Uterus (tissue), 4 donors: ENCODE measurements around the gene ANKRD31. TPM values are rescaled to one million over a fixed set of nuclear protein-coding genes. Genes with fewer than 3 reads are reported as not detected.
"Not testable (repeated sequence)": the region's sequence is repeated elsewhere in the genome, so short reads cannot be mapped to it uniquely, and the experiment has no call there.

Experiments
- DNase-seq, 2 donors: peaks; one replicate each; pipeline ENCODE4 v3.0.0-alpha.2; 2019 to 2020
- H3K27ac ChIP-seq, 2 donors: fragments of 200-600 bp; sonication (generic); 1 replicate in 1 of 2; 2 replicates in 1 of 2; pipeline ENCODE4 v1.5.1; 2016 to 2018
- H3K27me3 ChIP-seq, 2 donors: fragments of 200-600 bp; sonication (generic); one replicate each; pipeline ENCODE4 v1.5.1; 2018 to 2019; ENCODE audit warnings: control low read depth in 1 of 2
- H3K36me3 ChIP-seq, 2 donors: fragments of 200-600 bp; sonication (generic); one replicate each; pipeline ENCODE4 v1.5.1; 2019; ENCODE audit warnings: control low read depth in 1 of 2
- H3K4me1 ChIP-seq, 2 donors: fragments of 200-600 bp; sonication (generic); one replicate each; pipeline ENCODE4 v1.5.1; 2018 to 2019; ENCODE audit warnings: control low read depth in 1 of 2
- H3K4me3 ChIP-seq, 2 donors: fragments of 200-600 bp; sonication (generic); 1 replicate in 1 of 2; 2 replicates in 1 of 2; pipeline ENCODE4 v1.5.1; 2018 to 2019; ENCODE audit warnings: mild to moderate bottlenecking in 1 of 2
- H3K9me3 ChIP-seq, 2 donors: fragments of 200-600 bp; sonication (generic); one replicate each; pipeline ENCODE4 v1.5.1; 2019; ENCODE audit warnings: control low read depth in 1 of 2
- POLR2A ChIP-seq, 2 donors: fragments of 450-650 bp; IDR thresholded peaks; one replicate each; pipeline ENCODE4 v1.6.1; 2016; ENCODE audit warnings: antibody characterized with exemption in 2 of 2, mild to moderate bottlenecking in 1 of 2, moderate library complexity in 1 of 2
- intact Hi-C: fragments of 100-400 bp; cut with DNase I; formaldehyde crosslinking; loops from one replicate; pipeline ENCODE4 v1.15.1; 2023; ENCODE audit warnings: low total_unique reads
- total RNA-seq, 4 donors: library from RNA; depleted of rRNA in 3 of 4; stranded (reverse); fragments of >200 nt in 3 of 4; gene quantifications; one replicate each; pipeline versions ENCODE4 v1.1.0 to v1.2.4, GENCODE V29; 2014 to 2023
- TF ChIP-seq, protein P1 (sequence below), 4 experiments: fragments of 200-600 bp in 2 of 4; fragments of 450-650 bp in 2 of 4; sonication (generic) in 2 of 4; IDR thresholded peaks; one replicate each; pipeline ENCODE4 v1.5.1; 2016 to 2019; ENCODE audit warnings: antibody characterized with exemption in 4 of 4, mild to moderate bottlenecking in 2 of 4, moderate library complexity in 1 of 4
- donor health status: DM: yes; HTN: yes; CAD: no.

Gene ANKRD31
- total RNA-seq, 4 donors from 2014 or later, result 0.67 to 0.69 TPM; not detected in 2

GRCh38 chr5:75225506-75225905 lies 11.2 kb downstream of the ANKRD31 start:
- Histone ChIP-seq H3K27me3 (no peaks in the 10 kb centered on the region), H3K36me3 (no peaks in the 10 kb centered on the region), H3K4me1 (no peaks in the 10 kb centered on the region), H3K27ac (no peak overlapping the region), H3K9me3 (no peaks in the 10 kb centered on the region), H3K4me3 (no peak overlapping the region)
- no peak for TF ChIP-seq POLR2A (IDR thresholded peaks at IDR 0.05)
- TF ChIP-seq, protein P1, sequence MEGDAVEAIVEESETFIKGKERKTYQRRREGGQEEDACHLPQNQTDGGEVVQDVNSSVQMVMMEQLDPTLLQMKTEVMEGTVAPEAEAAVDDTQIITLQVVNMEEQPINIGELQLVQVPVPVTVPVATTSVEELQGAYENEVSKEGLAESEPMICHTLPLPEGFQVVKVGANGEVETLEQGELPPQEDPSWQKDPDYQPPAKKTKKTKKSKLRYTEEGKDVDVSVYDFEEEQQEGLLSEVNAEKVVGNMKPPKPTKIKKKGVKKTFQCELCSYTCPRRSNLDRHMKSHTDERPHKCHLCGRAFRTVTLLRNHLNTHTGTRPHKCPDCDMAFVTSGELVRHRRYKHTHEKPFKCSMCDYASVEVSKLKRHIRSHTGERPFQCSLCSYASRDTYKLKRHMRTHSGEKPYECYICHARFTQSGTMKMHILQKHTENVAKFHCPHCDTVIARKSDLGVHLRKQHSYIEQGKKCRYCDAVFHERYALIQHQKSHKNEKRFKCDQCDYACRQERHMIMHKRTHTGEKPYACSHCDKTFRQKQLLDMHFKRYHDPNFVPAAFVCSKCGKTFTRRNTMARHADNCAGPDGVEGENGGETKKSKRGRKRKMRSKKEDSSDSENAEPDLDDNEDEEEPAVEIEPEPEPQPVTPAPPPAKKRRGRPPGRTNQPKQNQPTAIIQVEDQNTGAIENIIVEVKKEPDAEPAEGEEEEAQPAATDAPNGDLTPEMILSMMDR (IDR thresholded peaks at IDR 0.05), result no peak
- intact Hi-C loops, result no loop called here
- no peak for DNase-seq

GRCh38 chr5:75220787-75221186 lies 15.9 kb downstream of the ANKRD31 start:
- H3K9me3 ChIP-seq, H3K4me1 ChIP-seq, intact Hi-C loops: not testable (repeated sequence)

DNA sequence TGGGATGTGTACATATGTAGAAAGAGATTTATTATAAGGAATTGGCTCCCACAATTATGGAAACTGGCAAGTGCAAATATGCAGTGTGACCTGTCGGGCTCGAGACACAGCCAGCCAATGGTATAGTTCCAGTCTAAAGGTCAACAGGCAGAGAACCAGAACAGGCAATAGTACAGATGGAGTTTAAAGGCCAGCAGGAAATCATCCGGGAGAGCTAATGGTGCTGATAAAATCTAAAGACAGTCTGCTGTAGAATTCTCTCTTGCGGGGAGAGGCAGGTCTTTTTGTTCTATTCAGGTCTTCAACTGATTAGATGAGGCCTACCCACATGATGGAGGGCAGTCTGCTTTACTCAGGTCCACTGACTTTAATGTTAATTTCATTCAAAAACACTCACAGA lies 21.8 kb downstream of the ANKRD31 start:
- no peak for TF ChIP-seq POLR2A (IDR thresholded peaks at IDR 0.05)
- TF ChIP-seq, protein P1 (IDR thresholded peaks at IDR 0.05), result no peak
- H3K27ac ChIP-seq, result no peak overlapping the region
- H3K4me3 ChIP-seq, result no peak overlapping the region
- no peaks in the 10 kb centered on the region for H3K27me3 ChIP-seq
- intact Hi-C loops, result no loop called here
- no peaks in the 10 kb centered on the region for H3K9me3 ChIP-seq
- H3K36me3 ChIP-seq, result no peaks in the 10 kb centered on the region
- DNase-seq, result no peak
- H3K4me1 ChIP-seq, result no peaks in the 10 kb centered on the region

More at GRCh38 chr5:75220787-75221186, 15.9 kb downstream of the ANKRD31 start:
- H3K36me3 ChIP-seq, H3K4me3 ChIP-seq, DNase-seq, H3K27me3 ChIP-seq, H3K27ac ChIP-seq: not testable (repeated sequence)

DNA sequence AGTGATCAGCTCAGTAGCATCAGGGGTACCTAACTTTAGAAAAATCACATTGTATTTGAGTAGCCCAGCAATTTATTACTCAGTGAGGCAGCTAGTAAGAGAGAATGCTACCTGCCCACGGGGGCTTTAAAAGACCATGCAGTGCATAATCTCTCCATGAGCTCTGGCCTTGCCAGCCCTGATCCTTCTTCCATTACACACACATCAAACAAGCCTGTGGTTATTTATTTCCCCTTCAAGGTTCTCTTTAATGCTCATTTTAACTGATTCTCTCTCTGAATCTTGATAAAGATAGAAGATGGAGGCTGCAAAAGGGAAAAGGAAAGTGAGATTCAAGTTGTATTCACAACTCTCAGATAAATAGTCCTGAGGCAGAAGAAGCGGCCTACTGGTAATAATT lies 22.3 kb downstream of the ANKRD31 start:
- no peaks in the 10 kb centered on the region for H3K36me3 ChIP-seq
- H3K9me3 ChIP-seq, result no peaks in the 10 kb centered on the region
- DNase-seq, result no peak
- no peak for TF ChIP-seq POLR2A (IDR thresholded peaks at IDR 0.05)
- TF ChIP-seq, protein P1 (IDR thresholded peaks at IDR 0.05), result no peak
- no peaks in the 10 kb centered on the region for H3K4me1 ChIP-seq
- no peaks in the 10 kb centered on the region for H3K27me3 ChIP-seq
- intact Hi-C loops, result no loop called here
- H3K27ac ChIP-seq, result no peak overlapping the region
- H3K4me3 ChIP-seq, result no peak overlapping the region

DNA sequence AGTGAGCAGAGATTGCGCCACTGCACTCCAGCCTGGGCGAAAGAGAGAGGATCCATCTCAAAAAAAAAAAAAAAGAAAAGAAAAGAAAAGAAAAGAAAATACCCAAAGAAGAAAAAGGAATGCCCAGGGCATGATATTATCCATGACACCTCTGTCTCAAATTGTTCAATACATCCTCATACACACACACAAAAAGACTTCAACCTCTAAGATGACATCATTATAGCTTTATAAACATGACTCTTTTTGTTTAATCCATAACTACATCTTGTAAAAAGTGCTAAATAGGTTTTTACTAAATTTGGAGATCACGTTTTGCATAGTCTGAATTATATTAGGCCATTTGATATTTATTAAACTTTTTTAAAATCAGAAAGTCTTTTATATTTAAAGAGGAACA lies 33.1 kb downstream of the ANKRD31 start:
- Histone ChIP-seq H3K36me3 (no peaks in the 10 kb centered on the region), H3K4me3 (no peak overlapping the region), H3K4me1 (no peaks in the 10 kb centered on the region), H3K9me3 (no peaks in the 10 kb centered on the region), H3K27me3 (no peaks in the 10 kb centered on the region), H3K27ac (no peak overlapping the region)
- DNase-seq, result no peak
- intact Hi-C loops, result no loop called here
- TF ChIP-seq, protein P1 (IDR thresholded peaks at IDR 0.05), result no peak
- TF ChIP-seq POLR2A (IDR thresholded peaks at IDR 0.05), result no peak

DNA sequence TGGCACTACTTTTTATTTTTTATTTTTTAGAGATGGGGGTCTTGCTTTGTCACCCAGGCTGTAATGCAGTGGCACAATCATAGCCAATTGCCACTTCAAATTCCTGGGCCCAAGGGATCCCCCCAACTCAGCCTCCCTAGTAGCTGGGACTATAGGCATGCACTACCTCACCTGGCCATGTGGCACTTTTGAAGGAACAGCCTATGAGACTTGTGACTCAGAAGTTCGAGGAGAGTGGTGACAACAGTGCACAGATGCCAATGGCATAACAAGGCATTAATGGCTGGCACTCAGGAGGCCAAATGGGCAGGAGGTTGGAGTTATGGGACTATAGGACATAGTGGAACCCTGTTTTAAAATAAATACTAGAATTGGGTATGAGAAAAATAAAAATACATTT lies 33.7 kb downstream of the ANKRD31 start:
- no peaks in the 10 kb centered on the region for H3K36me3 ChIP-seq
- H3K27ac ChIP-seq, result no peak overlapping the region
- TF ChIP-seq POLR2A (IDR thresholded peaks at IDR 0.05), result no peak
- TF ChIP-seq, protein P1 (IDR thresholded peaks at IDR 0.05), result no peak
- intact Hi-C loops, result no loop called here
- H3K4me3 ChIP-seq, result no peak overlapping the region
- no peaks in the 10 kb centered on the region for H3K27me3 ChIP-seq
- H3K4me1 ChIP-seq, result no peaks in the 10 kb centered on the region
- DNase-seq, result no peak
- H3K9me3 ChIP-seq, result no peaks in the 10 kb centered on the region
